Astrocyte (in vitro differentiated cells and primary cell): ENCODE measurements around the gene PRSS53. TPM values are rescaled to one million over a fixed set of nuclear protein-coding genes. Genes with fewer than 3 reads are reported as not detected.
A peak's percentile ranks its signal among the peaks of the same experiment; 100 is the strongest.

Source experiments
- DNase-seq: peaks from one replicate; pipeline ENCODE4 v3.0.0-alpha.2; 2010; ENCODE audit warnings: low read depth
- FAIRE-seq: peaks from 2 replicates; lab custom pipeline; 2011; peaks lifted over from hg19 to GRCh38; lab: Jason Lieb, UNC
- H2AFZ ChIP-seq: 2 replicates; pipeline ENCODE4 v1.6.0; 2012; ENCODE audit warnings: low read depth, low read length, inconsistent platforms
- H3K27ac ChIP-seq: 2 replicates; pipeline ENCODE4 v1.5.1; 2011; ENCODE audit warnings: low read depth, low read length, inconsistent platforms
- H3K27me3 ChIP-seq: 2 replicates; pipeline ENCODE4 v1.6.0; 2011; ENCODE audit warnings: low read length, inconsistent platforms; ENCODE audit not compliant: insufficient read depth
- H3K36me3 ChIP-seq: 2 replicates; pipeline ENCODE4 v1.5.1; 2011; ENCODE audit warnings: low read length, inconsistent platforms; ENCODE audit not compliant: insufficient read depth
- H3K4me1 ChIP-seq: 2 replicates; pipeline ENCODE4 v1.5.1; 2011; ENCODE audit warnings: low read length, inconsistent platforms; ENCODE audit not compliant: insufficient read depth
- H3K4me2 ChIP-seq: 2 replicates; pipeline ENCODE4 v1.6.0; 2012; ENCODE audit warnings: low read length, inconsistent platforms
- H3K4me3 ChIP-seq: 2 replicates; pipeline ENCODE4 v1.5.1; 2011; ENCODE audit warnings: low read depth, mild to moderate bottlenecking, low read length, inconsistent platforms; ENCODE audit not compliant: insufficient read depth
- H3K79me2 ChIP-seq: 2 replicates; pipeline ENCODE4 v1.6.0; 2012; ENCODE audit warnings: mild to moderate bottlenecking, low read length, inconsistent platforms; ENCODE audit not compliant: insufficient read depth
- H3K9ac ChIP-seq: 2 replicates; pipeline ENCODE4 v1.6.0; 2012; ENCODE audit warnings: mild to moderate bottlenecking, low read length, inconsistent platforms
- H3K9me3 ChIP-seq: 2 replicates; pipeline ENCODE4 v1.5.1; 2012; ENCODE audit warnings: low read depth, mild to moderate bottlenecking, low read length, inconsistent platforms; ENCODE audit not compliant: insufficient read depth
- H4K20me1 ChIP-seq: 2 replicates; pipeline ENCODE4 v1.6.0; 2012; ENCODE audit warnings: low read length, inconsistent platforms; ENCODE audit not compliant: insufficient read depth
- H3K27ac Mint-ChIP-seq: one replicate; pipeline ENCODE4 v1.8.0; 2021; ENCODE audit warnings: mild to moderate bottlenecking, mixed read lengths; ENCODE audit not compliant: unreplicated experiment
- H3K27me3 Mint-ChIP-seq: one replicate; pipeline ENCODE4 v1.8.0; 2021; ENCODE audit warnings: low read depth, mixed read lengths; ENCODE audit not compliant: unreplicated experiment
- H3K36me3 Mint-ChIP-seq: one replicate; pipeline ENCODE4 v1.8.0; 2021; ENCODE audit warnings: low read depth, mixed read lengths; ENCODE audit not compliant: unreplicated experiment
- H3K4me1 Mint-ChIP-seq: one replicate; pipeline ENCODE4 v1.8.0; 2021; ENCODE audit warnings: low read depth, mixed read lengths; ENCODE audit not compliant: unreplicated experiment
- H3K4me3 Mint-ChIP-seq: one replicate; pipeline ENCODE4 v1.8.0; 2021; ENCODE audit warnings: mild to moderate bottlenecking, moderate library complexity, mixed read lengths; ENCODE audit not compliant: unreplicated experiment
- H3K9me3 Mint-ChIP-seq: one replicate; pipeline ENCODE4 v1.8.0; 2021; ENCODE audit warnings: mild to moderate bottlenecking, mixed read lengths; ENCODE audit not compliant: unreplicated experiment
- CTCF ChIP-seq: IDR thresholded peaks from 2 replicates; pipeline ENCODE4 v1.5.1; 2011; ENCODE audit warnings: low read depth, mild to moderate bottlenecking, inconsistent platforms, low read length, moderate library complexity; ENCODE audit not compliant: insufficient read depth
- EZH2 ChIP-seq: IDR thresholded peaks from 2 replicates; pipeline ENCODE4 v1.6.1; 2012; ENCODE audit warnings: mild to moderate bottlenecking, low read length, inconsistent platforms; ENCODE audit not compliant: insufficient read depth
- total RNA-seq: library from RNA; stranded (reverse); gene quantifications from 2 replicates; pipeline ENCODE4 v1.2.1, GENCODE V29; 2021

PRSS53 gene
- total RNA-seq, 1 donor from 2014 or later, result 7.1 TPM

- no peak overlapping the region for H3K27ac Mint-ChIP-seq
- DNase-seq, result no peak
These were observed 40.2 kb upstream of the PRSS53 start for GRCh38 chr16:31128711-31129567.

GRCh38 chr16:31127182-31127581, 38.4 kb upstream of the PRSS53 start:
- no peaks in the 10 kb centered on the region for H3K9me3 Mint-ChIP-seq
- FAIRE-seq (no peak), DNase-seq (no peak)
- no peaks in the 10 kb centered on the region for H3K4me1 Mint-ChIP-seq
- no peaks in the 10 kb centered on the region for H3K27me3 ChIP-seq
- no peaks in the 10 kb centered on the region for H3K9me3 ChIP-seq
- no peaks in the 10 kb centered on the region for H3K27me3 Mint-ChIP-seq
- peaks cover 16% of the 10 kb centered on the region for H3K36me3 Mint-ChIP-seq
- H3K9ac ChIP-seq, result no peak overlapping the region
- no peak overlapping the region for H3K4me3 ChIP-seq
- TF ChIP-seq CTCF, result no peak
- no peak for TF ChIP-seq EZH2
- no peaks in the 10 kb centered on the region for H3K79me2 ChIP-seq
- no peaks in the 10 kb centered on the region for H4K20me1 ChIP-seq
- H2AFZ ChIP-seq, result no peak overlapping the region
- H3K4me3 Mint-ChIP-seq, result no peak overlapping the region
- no peak overlapping the region for H3K27ac Mint-ChIP-seq
- H3K4me2 ChIP-seq, result no peak overlapping the region
- peaks cover 2% of the 10 kb centered on the region for H3K36me3 ChIP-seq
- no peak overlapping the region for H3K27ac ChIP-seq
- peaks cover 4% of the 10 kb centered on the region for H3K4me1 ChIP-seq

More at GRCh38 chr16:31128711-31129567, 40.2 kb upstream of the PRSS53 start:
- Histone ChIP-seq H2AFZ (no peak overlapping the region), H4K20me1 (no peaks in the 10 kb centered on the region), H3K27me3 (no peaks in the 10 kb centered on the region), H3K4me1 (peaks cover 4% of the 10 kb centered on the region), H3K9me3 (no peaks in the 10 kb centered on the region), H3K9ac (no peak overlapping the region), H3K79me2 (no peaks in the 10 kb centered on the region), H3K4me3 (no peak overlapping the region), H3K27ac (no peak overlapping the region), H3K4me2 (no peak overlapping the region), H3K36me3 (no peaks in the 10 kb centered on the region)
- no peak for FAIRE-seq
- no peak for TF ChIP-seq EZH2
- TF ChIP-seq CTCF, result no peak
- peaks cover under 1% of the 10 kb centered on the region for H3K9me3 Mint-ChIP-seq
- peaks cover 19% of the 10 kb centered on the region for H3K36me3 Mint-ChIP-seq
- no peak overlapping the region for H3K4me3 Mint-ChIP-seq
- H3K27me3 Mint-ChIP-seq, result peaks cover 1% of the 10 kb centered on the region
- no peaks in the 10 kb centered on the region for H3K4me1 Mint-ChIP-seq

- H3K36me3 ChIP-seq, result peaks cover 9% of the 10 kb centered on the region
- Mint-ChIP-seq H3K27ac (no peak overlapping the region), H3K9me3 (no peaks in the 10 kb centered on the region), H3K36me3 (peaks cover 13% of the 10 kb centered on the region), H3K4me1 (no peaks in the 10 kb centered on the region), H3K4me3 (peak overlapping the region; percentile 54), H3K27me3 (no peaks in the 10 kb centered on the region)
- DNase-seq (no peak), FAIRE-seq (no peak)
- TF ChIP-seq EZH2 (no peak), CTCF (no peak)
- H3K9me3 ChIP-seq, result no peaks in the 10 kb centered on the region
- H3K4me3 ChIP-seq, result no peak overlapping the region
- H3K27me3 ChIP-seq, result no peaks in the 10 kb centered on the region
- no peak overlapping the region for H3K27ac ChIP-seq
- H3K4me2 ChIP-seq, result no peak overlapping the region
- no peaks in the 10 kb centered on the region for H4K20me1 ChIP-seq
- H3K9ac ChIP-seq, result no peak overlapping the region
- H2AFZ ChIP-seq, result no peak overlapping the region
- no peaks in the 10 kb centered on the region for H3K79me2 ChIP-seq
- peaks cover 4% of the 10 kb centered on the region for H3K4me1 ChIP-seq
These were observed 37.1 kb upstream of the PRSS53 start for GRCh38 chr16:31125844-31126243.
